Common myeloid progenitor, CD34-positive (primary cell): ENCODE measurements around the gene CYP4F12.

Experiments
- CTCF ChIA-PET: fragments of 350-600 bp; sonication (Branson Sonifier 250); formaldehyde crosslinking; loops from one replicate; lab custom pipeline; 2021; ENCODE audit warnings: antibody characterized with exemption; lab: Charles Lee
- POLR2A ChIA-PET: fragments of 350-600 bp; sonication (Branson Sonifier 250); formaldehyde crosslinking; loops from one replicate; lab custom pipeline; 2021; ENCODE audit warnings: antibody characterized with exemption; lab: Charles Lee
- DNase-seq, 3 donors: peaks; one replicate each; pipeline versions ENCODE4 v3.0.0 to v3.0.0-alpha.2; 2013
- H3K27ac ChIP-seq, 2 experiments: 1 replicate in 1 of 2; 2 replicates in 1 of 2; pipeline ENCODE4 v1.7.0; 2013; ENCODE audit warnings: inconsistent platforms in 2 of 2, low read length in 2 of 2, mild to moderate bottlenecking in 2 of 2, low read depth in 1 of 2, moderate library complexity in 1 of 2; ENCODE audit not compliant: severe bottlenecking in 2 of 2, insufficient read depth in 1 of 2, poor library complexity in 1 of 2
- H3K27me3 ChIP-seq, 5 experiments: replicated peaks in 2 of 5; 1 replicate in 3 of 5; 2 replicates in 2 of 5; pipeline versions ENCODE4 v1.6.1 to v1.7.0; 2013; ENCODE audit warnings: low read length in 4 of 5, mild to moderate bottlenecking in 2 of 5, moderate library complexity in 2 of 5, inconsistent platforms in 1 of 5; ENCODE audit not compliant: insufficient read depth in 5 of 5, control insufficient read depth in 4 of 5
- H3K36me3 ChIP-seq, 4 experiments: 1 replicate in 2 of 4; 2 replicates in 2 of 4; pipeline versions ENCODE4 v1.6.1 to v1.7.0; 2013; ENCODE audit warnings: low read length in 3 of 4, control low read depth in 1 of 4, mild to moderate bottlenecking in 1 of 4; ENCODE audit not compliant: control insufficient read depth in 4 of 4, insufficient read depth in 4 of 4
- H3K4me1 ChIP-seq, 4 experiments: 1 replicate in 3 of 4; 2 replicates in 1 of 4; pipeline versions ENCODE4 v1.6.1 to v1.7.1; 2013; ENCODE audit warnings: low read length in 3 of 4, mild to moderate bottlenecking in 3 of 4, control low read depth in 1 of 4, inconsistent platforms in 1 of 4, moderate library complexity in 1 of 4; ENCODE audit not compliant: control insufficient read depth in 4 of 4, insufficient read depth in 4 of 4; ENCODE audit errors: control extremely low read depth in 1 of 4
- H3K4me3 ChIP-seq, 7 experiments: 1 replicate in 4 of 7; 2 replicates in 3 of 7; pipeline versions ENCODE4 v1.5.1 to v1.7.0; 2013; ENCODE audit warnings: mild to moderate bottlenecking in 7 of 7, low read length in 6 of 7, moderate library complexity in 6 of 7, inconsistent platforms in 2 of 7, low read depth in 2 of 7, control low read depth in 1 of 7; ENCODE audit not compliant: insufficient read depth in 4 of 7, control insufficient read depth in 1 of 7; ENCODE audit errors: extremely low read depth in 1 of 7
- H3K9me3 ChIP-seq, 5 experiments: 1 replicate in 4 of 5; 2 replicates in 1 of 5; pipeline versions ENCODE4 v1.6.1 to v1.7.1; 2013; ENCODE audit warnings: low read length in 4 of 5, mild to moderate bottlenecking in 2 of 5, inconsistent platforms in 1 of 5, low read depth in 1 of 5, moderate library complexity in 1 of 5; ENCODE audit not compliant: control insufficient read depth in 4 of 5, insufficient read depth in 2 of 5; ENCODE audit errors: control extremely low read depth in 1 of 5
- WGBS: methylation state at CpG from one replicate; pipeline ENCODE4 v1.1.5; 2013; ENCODE audit not compliant: insufficient coverage; 5-methylcytosine and 5-hydroxymethylcytosine counted together

The CYP4F12 gene

GRCh38 chr19:15730538-15730937 is 57.7 kb downstream of the CYP4F12 start:
- H3K4me3 ChIP-seq = no peak overlapping the region

GRCh38 chr19:15732388-15732787 is 59.5 kb downstream of the CYP4F12 start:
- no peaks in the 10 kb centered on the region for H3K4me1 ChIP-seq
- no peak overlapping the region for H3K4me3 ChIP-seq
- no peak overlapping the region for H3K27ac ChIP-seq
- no peaks in the 10 kb centered on the region for H3K36me3 ChIP-seq
- ChIA-PET POLR2A (no interaction called here), CTCF (no interaction called here)
- peaks cover 0 to 13% (median 4%) of the 10 kb centered on the region in 5 experiments for H3K27me3 ChIP-seq
- DNase-seq = no peak
- H3K9me3 ChIP-seq = no peaks in the 10 kb centered on the region
- WGBS = 40% methylated on average over 1 of the region's 1 CpG

More at GRCh38 chr19:15730538-15730937, 57.7 kb downstream of the CYP4F12 start:
- CTCF ChIA-PET = no interaction called here
- H3K36me3 ChIP-seq = no peaks in the 10 kb centered on the region
- POLR2A ChIA-PET = no interaction called here
- H3K27ac ChIP-seq = no peak overlapping the region
- no peaks in the 10 kb centered on the region for H3K4me1 ChIP-seq
- peaks cover 0 to 23% (median 8%) of the 10 kb centered on the region in 5 experiments for H3K27me3 ChIP-seq
- DNase-seq = no peak
- H3K9me3 ChIP-seq = no peaks in the 10 kb centered on the region
- WGBS = 67% methylated on average over 1 of the region's 1 CpG

GRCh38 chr19:15733895-15734294 is 61.0 kb downstream of the CYP4F12 start:
- CTCF ChIA-PET = no interaction called here
- H3K9me3 ChIP-seq = no peaks in the 10 kb centered on the region

GRCh38 chr19:15737722-15738121 is 64.8 kb downstream of the CYP4F12 start, which contains the start of gene OR10H3:
TSS of gene OR10H3 (plus strand) at chr19:15737985. CDS start at chr19:15741393, 3,408 bp downstream.
- H3K36me3 ChIP-seq = no peaks in the 10 kb centered on the region
- 70% methylated on average over 1 of the region's 4 CpGs for WGBS
- POLR2A ChIA-PET = no interaction called here

More at GRCh38 chr19:15733895-15734294, 61.0 kb downstream of the CYP4F12 start:
- DNase-seq = no peak
- Histone ChIP-seq H3K4me1 (no peaks in the 10 kb centered on the region), H3K4me3 (no peak overlapping the region), H3K27me3 (peaks cover 0 to 6% (median 2%) of the 10 kb centered on the region in 5 experiments), H3K27ac (no peak overlapping the region), H3K36me3 (no peaks in the 10 kb centered on the region)
- WGBS = 68% methylated on average over 3 of the region's 6 CpGs
- POLR2A ChIA-PET = no interaction called here

GRCh38 chr19:15740785-15741184 is 67.9 kb downstream of the CYP4F12 start:
- DNase-seq = no peak
- Histone ChIP-seq H3K4me1 (no peaks in the 10 kb centered on the region), H3K27ac (no peak overlapping the region), H3K4me3 (no peak overlapping the region), H3K9me3 (peaks cover 3 to 24% (median 11%) of the 10 kb centered on the region in 5 experiments), H3K36me3 (no peaks in the 10 kb centered on the region), H3K27me3 (peaks cover 0 to 18% (median 4%) of the 10 kb centered on the region in 5 experiments)
- 100% methylated on average over 1 of the region's 1 CpG for WGBS
- CTCF ChIA-PET = no interaction called here
- POLR2A ChIA-PET = no interaction called here

More at GRCh38 chr19:15737722-15738121, 64.8 kb downstream of the CYP4F12 start, which contains the start of gene OR10H3:
- Histone ChIP-seq H3K4me3 (no peak within 1 kb of the TSS), H3K4me1 (no peaks in the 10 kb centered on the region), H3K27ac (no peak within 1 kb of the TSS), H3K27me3 (peaks cover 0 to 6% (median 0%) of the 10 kb centered on the region in 5 experiments), H3K9me3 (peaks cover 3 to 24% (median 9%) of the 10 kb centered on the region in 5 experiments)
- DNase-seq = no peak
- CTCF ChIA-PET = no interaction called here
